PC-9 (cell line): ENCODE data around the gene GBE1. TPM values are rescaled to one million over a fixed set of nuclear protein-coding genes. Genes with fewer than 3 reads are reported as not detected.

ENCODE experiments used
- BruUV-seq: library from RNA; stranded (reverse); fragments of 400-500 nt; replicated peaks from 2 replicates; lab custom pipeline; 2021; lab: Mats Ljungman, UMichigan
- CTCF ChIA-PET: fragments of 300-600 bp; sonication (Branson Sonifier 250); formaldehyde crosslinking; loops from one replicate; lab custom pipeline; 2022; ENCODE audit warnings: antibody characterized with exemption; lab: Charles Lee
- POLR2A ChIA-PET: fragments of 300-600 bp; sonication (Branson Sonifier 250); formaldehyde crosslinking; loops from one replicate; lab custom pipeline; 2022; ENCODE audit warnings: antibody characterized with exemption; ENCODE audit not compliant: unreplicated experiment; lab: Charles Lee
- DNase-seq, 2 experiments: peaks; one replicate each; pipeline versions ENCODE4 v3.0.0 to v3.0.0-alpha.2; 2015 to 2022; ENCODE audit warnings: mixed read lengths in 1 of 2
- H2AFZ ChIP-seq: fragments of 200-600 bp; sonication (generic); 2 replicates; pipeline ENCODE4 v1.8.1; 2017; ENCODE audit warnings: antibody characterized with exemption
- H3F3A ChIP-seq: fragments of 200-600 bp; sonication (generic); 2 replicates; pipeline ENCODE4 v1.8.1; 2017; ENCODE audit warnings: antibody characterized with exemption, mild to moderate bottlenecking, low read depth; ENCODE audit not compliant: insufficient read depth
- H3K27ac ChIP-seq: fragments of 200-600 bp; sonication (generic); 2 replicates; pipeline ENCODE4 v1.6.1; 2016; ENCODE audit warnings: mixed run types
- H3K27me3 ChIP-seq: fragments of 200-600 bp; sonication (generic); 2 replicates; pipeline ENCODE4 v1.6.1; 2016; ENCODE audit warnings: low read depth, mixed run types; ENCODE audit not compliant: insufficient read depth
- H3K36me3 ChIP-seq: fragments of 200-600 bp; sonication (generic); 2 replicates; pipeline ENCODE4 v1.6.1; 2016; ENCODE audit warnings: low read depth, mixed run types
- H3K4me1 ChIP-seq: fragments of 200-600 bp; sonication (generic); replicated peaks from 2 replicates; pipeline ENCODE4 v1.6.1; 2016; ENCODE audit warnings: mixed run types; ENCODE audit not compliant: insufficient read depth
- H3K4me2 ChIP-seq: fragments of 200-600 bp; sonication (generic); 2 replicates; pipeline ENCODE4 v1.6.1; 2017; ENCODE audit warnings: mixed run types
- H3K4me3 ChIP-seq: fragments of 200-600 bp; sonication (generic); 2 replicates; pipeline ENCODE4 v1.6.1; 2016; ENCODE audit warnings: mixed run types
- H3K79me2 ChIP-seq: fragments of 200-600 bp; sonication (generic); 2 replicates; pipeline ENCODE4 v1.6.1; 2017; ENCODE audit warnings: low read depth, mixed run types
- H3K9me2 ChIP-seq: fragments of 200-600 bp; sonication (generic); 2 replicates; pipeline ENCODE4 v1.8.1; 2017; ENCODE audit warnings: mild to moderate bottlenecking; ENCODE audit not compliant: insufficient read depth
- H3K9me3 ChIP-seq: fragments of 200-600 bp; sonication (generic); 2 replicates; pipeline ENCODE4 v1.8.1; 2016; ENCODE audit warnings: low read depth; ENCODE audit not compliant: insufficient read depth
- H4K20me1 ChIP-seq: fragments of 200-600 bp; sonication (generic); 2 replicates; pipeline ENCODE4 v1.8.1; 2017; ENCODE audit not compliant: insufficient read depth
- CTCF ChIP-seq: fragments of 200-600 bp; sonication (generic); conservative IDR thresholded peaks from 2 replicates; pipeline ENCODE4 v1.6.1; 2017; ENCODE audit warnings: mixed run types, antibody characterized with exemption, mild to moderate bottlenecking, moderate library complexity
- EZH2 ChIP-seq: fragments of 200-600 bp; sonication (generic); IDR thresholded peaks from 2 replicates; pipeline ENCODE4 v1.8.0; 2017; ENCODE audit warnings: antibody characterized with exemption, low read depth
- intact Hi-C: fragments of 100-400 bp; cut with micrococcal nuclease; formaldehyde crosslinking; loops from one replicate; pipeline ENCODE4 v1.10.0; 2022; ENCODE audit not compliant: unreplicated experiment
- total RNA-seq: library from RNA; stranded (reverse); gene quantifications from 2 replicates; pipeline ENCODE4 v1.2.3, GENCODE V29; 2021

The GBE1 gene
- total RNA-seq, 1 experiment from 2014 or later: 31.2 TPM

GRCh38 chr3:81549388-81549787, 212.1 kb downstream of the GBE1 start:
- Histone ChIP-seq H3K4me2 (no peak overlapping the region), H3K9me3 (no peaks in the 10 kb centered on the region), H2AFZ (no peak overlapping the region), H3K27ac (no peak overlapping the region), H3K27me3 (no peaks in the 10 kb centered on the region), H3K79me2 (no peaks in the 10 kb centered on the region), H3K4me3 (no peak overlapping the region), H3F3A (no peaks in the 10 kb centered on the region), H3K36me3 (no peaks in the 10 kb centered on the region), H3K4me1 (no peaks in the 10 kb centered on the region), H4K20me1 (no peaks in the 10 kb centered on the region; the same call in 1 of the 2 replicates), H3K9me2 (no peaks in the 10 kb centered on the region)
- TF ChIP-seq EZH2: no peak
- TF ChIP-seq CTCF: no peak
- ChIA-PET CTCF (no interaction called here), POLR2A (no interaction called here)
- intact Hi-C loops: no loop called here
- DNase-seq: no peak
- no TSS peak for BruUV-seq

GRCh38 chr3:81545572-81545971, 215.9 kb downstream of the GBE1 start:
- POLR2A ChIA-PET: no interaction called here
- no peak for TF ChIP-seq EZH2
- TF ChIP-seq CTCF: no peak
- no TSS peak for BruUV-seq
- no peaks in the 10 kb centered on the region for H3K27me3 ChIP-seq
- H2AFZ ChIP-seq: no peak overlapping the region
- H4K20me1 ChIP-seq: no peaks in the 10 kb centered on the region
- H3K9me2 ChIP-seq: no peaks in the 10 kb centered on the region
- CTCF ChIA-PET: no interaction called here
- H3K36me3 ChIP-seq: no peaks in the 10 kb centered on the region
- no peaks in the 10 kb centered on the region for H3K4me1 ChIP-seq
- H3F3A ChIP-seq: no peaks in the 10 kb centered on the region
- intact Hi-C loops: no loop called here
- H3K27ac ChIP-seq: no peak overlapping the region
- no peak for DNase-seq
- no peaks in the 10 kb centered on the region for H3K79me2 ChIP-seq
- H3K9me3 ChIP-seq: no peaks in the 10 kb centered on the region
- H3K4me3 ChIP-seq: no peak overlapping the region
- H3K4me2 ChIP-seq: no peak overlapping the region

- H3K36me3 ChIP-seq: no peaks in the 10 kb centered on the region
- intact Hi-C loops: no loop called here
- H2AFZ ChIP-seq: no peak overlapping the region
- TF ChIP-seq CTCF (no peak), EZH2 (no peak)
- no peaks in the 10 kb centered on the region for H3K27me3 ChIP-seq
- CTCF ChIA-PET: no interaction called here
- POLR2A ChIA-PET: no interaction called here
- H3K4me1 ChIP-seq: no peaks in the 10 kb centered on the region
- no peaks in the 10 kb centered on the region for H3K9me2 ChIP-seq
- no peaks in the 10 kb centered on the region for H4K20me1 ChIP-seq
- BruUV-seq: no TSS peak
- no peaks in the 10 kb centered on the region for H3K9me3 ChIP-seq
- H3K79me2 ChIP-seq: no peaks in the 10 kb centered on the region
- no peak overlapping the region for H3K4me2 ChIP-seq
- H3K4me3 ChIP-seq: no peak overlapping the region
- no peaks in the 10 kb centered on the region for H3F3A ChIP-seq
- H3K27ac ChIP-seq: no peak overlapping the region
- no peak for DNase-seq
These were observed 217.1 kb downstream of the GBE1 start for GRCh38 chr3:81544385-81544784.
